GM13977 (cell line): ENCODE results near the gene CALML6.

Experiments used
- DNase-seq: peaks from one replicate; pipeline ENCODE4 v3.0.0; 2012; ENCODE audit warnings: low spot score
- CTCF ChIP-seq: IDR thresholded peaks from 2 replicates; pipeline ENCODE4 v1.5.1; 2012; ENCODE audit warnings: mild to moderate bottlenecking, control low read depth; ENCODE audit not compliant: insufficient read depth; ENCODE audit errors: extremely low read depth, missing control alignments
- in situ Hi-C: fragments of 300-500 bp; cut with MboI; formaldehyde crosslinking; loops from one replicate; pipeline ENCODE4 v1.12.0; 2022; ENCODE audit warnings: low sequenced_read_pairs, low pct_unique_long_range_greater_than_20kb, mixed read lengths, inconsistent platforms; ENCODE audit not compliant: unreplicated experiment

CALML6 gene

GRCh38 chr1:1892079-1892762 lies 22.8 kb upstream of the CALML6 start:
- no peak for DNase-seq
- no peak for TF ChIP-seq CTCF
- in situ Hi-C loops: no loop called here

- TF ChIP-seq CTCF: no peak
- no peak for DNase-seq
- in situ Hi-C loops: no loop called here
Measured at GRCh38 chr1:1892763-1893120, 22.3 kb upstream of the CALML6 start.

- in situ Hi-C loops: no loop called here
- DNase-seq: no peak
- no peak for TF ChIP-seq CTCF
Measured at GRCh38 chr1:1893291-1893985, 21.6 kb upstream of the CALML6 start.

GRCh38 chr1:1893997-1894353 lies 21.1 kb upstream of the CALML6 start:
- in situ Hi-C loops: no loop called here
- DNase-seq: no peak
- no peak for TF ChIP-seq CTCF

GRCh38 chr1:1894354-1895059 lies 20.6 kb upstream of the CALML6 start:
- in situ Hi-C loops: no loop called here
- no peak for DNase-seq
- no peak for TF ChIP-seq CTCF

- no peak for DNase-seq
- in situ Hi-C loops: no loop called here
- no peak for TF ChIP-seq CTCF
Measured at GRCh38 chr1:1895060-1895418, 20.0 kb upstream of the CALML6 start.
